Epidermal melanocyte (primary cell): ENCODE measurements around the gene UBE2G2.

Experiments used
- DNase-seq: peaks from one replicate; pipeline ENCODE4 v3.0.0; 2011; ENCODE audit warnings: low spot score; ENCODE audit not compliant: insufficient read length

The UBE2G2 gene

DNA sequence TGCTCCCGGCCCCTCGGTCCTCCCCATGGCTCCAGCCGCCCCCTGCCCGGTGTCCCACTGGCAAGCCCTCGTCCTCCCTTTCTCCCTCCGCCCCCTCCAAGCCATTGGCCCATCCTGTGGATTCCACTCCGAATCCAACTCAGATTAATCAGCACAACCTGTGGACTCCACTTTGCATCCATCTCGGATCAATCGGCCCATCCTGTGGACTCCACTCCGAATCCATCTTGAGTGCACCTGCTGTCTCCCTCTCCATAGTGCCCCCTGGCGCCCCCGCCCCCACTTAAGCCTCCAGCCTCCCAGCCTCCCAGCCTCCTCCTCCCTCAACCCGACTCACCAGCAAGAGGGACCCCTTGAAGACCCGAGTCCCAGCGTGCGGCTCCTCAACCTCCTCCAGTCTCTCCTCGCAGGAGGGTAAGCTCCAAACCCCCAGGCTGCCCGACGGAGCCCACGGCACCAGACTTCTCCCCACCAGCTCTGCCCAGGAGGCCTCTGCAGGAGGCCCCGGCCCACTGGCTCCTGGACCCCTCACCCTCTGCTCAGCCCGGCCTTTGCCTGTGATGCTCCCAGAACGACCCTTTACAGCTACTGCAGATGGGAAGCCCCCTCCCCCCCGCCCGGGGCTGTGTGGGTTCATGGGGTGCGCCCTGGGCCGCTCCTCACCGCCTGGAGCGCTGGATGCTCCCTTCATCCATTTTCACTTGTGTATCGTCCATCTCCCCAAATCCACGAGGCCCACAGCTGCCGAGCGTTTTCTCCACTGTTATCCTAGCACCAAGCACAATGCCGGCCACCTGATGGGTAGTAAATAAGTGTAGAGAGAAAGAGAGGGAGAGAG lies 49.6 kb downstream of the UBE2G2 start:
- DNase-seq: no peak

DNA sequence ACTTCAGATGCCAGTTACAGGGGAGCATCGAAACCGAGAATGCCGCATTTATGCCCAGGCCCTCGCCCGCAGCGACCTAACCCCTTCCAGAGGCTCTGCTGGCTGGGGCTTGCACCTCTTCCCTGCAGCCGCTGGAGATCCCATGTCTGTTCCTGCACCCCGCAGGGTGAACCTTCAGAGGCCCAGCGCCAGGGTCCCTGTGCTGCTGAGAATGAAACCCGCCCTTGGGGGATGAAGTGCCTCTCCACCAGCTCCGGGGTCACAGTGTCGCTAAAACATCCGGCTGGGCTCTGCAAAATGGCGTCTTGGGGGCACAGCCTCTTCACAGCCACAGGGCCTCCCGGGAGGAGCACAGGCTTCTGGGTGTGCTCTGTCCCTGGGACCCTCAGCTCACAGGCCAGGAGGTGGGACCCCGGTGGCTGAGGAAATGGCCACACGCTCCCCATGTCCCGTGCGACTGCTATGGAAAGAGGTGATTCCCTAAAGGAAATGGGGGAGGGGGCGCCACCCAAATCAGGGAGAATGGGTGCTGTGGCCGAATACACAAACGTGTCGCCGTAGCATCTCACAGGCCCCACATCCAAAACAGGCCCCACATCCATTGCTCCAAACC lies 50.3 kb downstream of the UBE2G2 start:
- no peak for DNase-seq

DNA sequence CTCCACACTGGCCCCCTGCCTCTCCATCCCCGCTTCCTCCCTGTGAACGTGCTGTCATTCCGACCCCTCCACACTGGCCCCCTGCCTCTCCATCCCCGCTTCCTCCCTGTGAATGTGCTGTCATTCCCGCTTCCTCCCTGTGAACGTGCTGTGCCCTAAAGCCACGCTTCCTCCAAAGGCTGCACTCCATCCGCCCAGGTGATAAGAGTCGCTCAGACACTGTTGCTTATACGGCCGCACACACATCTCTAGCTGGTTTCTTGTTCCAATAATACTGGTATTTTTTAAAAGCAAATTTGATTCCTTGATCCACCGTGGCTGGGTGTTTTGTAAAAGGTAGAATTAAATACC lies 51.0 kb downstream of the UBE2G2 start:
- no peak for DNase-seq

DNA sequence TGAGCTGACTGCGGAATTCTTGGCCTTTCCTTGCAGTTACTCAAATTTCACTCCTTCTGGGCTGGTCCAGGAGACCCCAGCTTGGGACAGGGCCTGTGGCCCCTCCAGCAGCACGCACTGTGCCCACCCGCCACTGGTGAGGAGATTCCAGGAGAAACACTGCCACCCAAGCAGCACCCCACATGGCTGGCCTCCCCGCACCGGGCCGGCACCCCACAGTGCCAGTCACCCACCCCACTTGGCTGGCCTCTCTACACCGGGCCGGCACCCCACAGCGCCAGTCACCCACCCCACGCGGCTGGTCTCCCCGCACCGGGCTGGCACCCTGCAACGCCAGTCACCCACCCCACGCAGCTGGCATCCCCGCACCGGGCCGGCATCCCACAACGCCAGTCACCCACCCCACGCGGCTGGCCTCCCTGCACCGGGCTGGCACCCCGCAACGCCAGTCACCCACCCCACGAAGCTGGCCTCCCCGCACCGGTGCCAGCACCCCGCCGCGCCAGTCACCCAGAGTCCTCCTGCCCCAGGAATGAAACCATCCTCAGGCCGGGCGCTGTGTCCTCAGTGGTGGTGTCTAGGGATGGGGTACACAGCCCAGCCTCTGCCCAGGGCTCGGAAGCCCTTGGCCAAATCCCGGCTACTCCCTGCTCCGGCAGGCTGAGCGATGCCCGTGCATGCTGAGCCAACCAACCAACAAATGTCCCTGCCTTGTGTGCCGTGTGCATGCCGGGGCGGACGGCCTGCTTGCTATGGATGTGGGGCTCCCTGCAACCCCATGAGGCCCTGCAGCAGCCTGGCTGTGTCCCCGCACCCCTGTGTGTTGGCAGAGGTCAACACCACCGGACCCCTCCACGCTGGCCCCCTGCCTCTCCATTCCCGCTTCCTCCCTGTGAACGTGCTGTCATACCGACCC lies 51.6 kb downstream of the UBE2G2 start:
- no peak for DNase-seq

DNA sequence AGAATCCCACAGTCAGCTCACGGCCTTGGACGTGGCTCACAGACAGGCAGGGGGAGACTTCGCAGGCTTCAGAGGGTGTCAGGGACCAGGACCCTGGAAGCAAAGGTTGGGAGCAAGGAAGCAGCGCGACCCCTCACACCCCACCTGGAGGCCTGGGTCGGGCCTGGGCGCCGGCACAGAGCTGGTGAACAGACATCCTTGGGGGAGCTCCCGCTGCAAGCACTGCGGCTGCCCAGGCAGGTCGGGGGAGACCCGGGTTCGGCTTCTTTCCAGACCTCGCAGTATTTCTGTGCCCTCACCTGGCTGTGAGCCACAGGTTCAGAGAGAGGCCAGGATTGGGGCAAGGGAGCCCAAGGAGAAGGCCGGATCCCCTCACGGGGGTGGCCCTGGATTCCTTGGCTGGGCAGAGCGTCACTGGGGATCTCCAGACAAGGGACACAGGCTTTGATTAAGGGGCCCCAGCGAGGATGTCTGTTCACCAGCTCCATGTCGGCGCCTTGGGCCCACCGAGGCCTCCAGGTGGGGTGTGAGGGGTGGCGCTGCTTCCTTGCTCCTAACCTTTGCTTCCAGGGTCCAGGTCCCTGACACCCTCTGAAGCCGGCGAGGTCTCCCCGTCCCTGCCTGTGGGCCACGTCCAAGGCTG lies 52.4 kb downstream of the UBE2G2 start:
- DNase-seq: no peak

DNA sequence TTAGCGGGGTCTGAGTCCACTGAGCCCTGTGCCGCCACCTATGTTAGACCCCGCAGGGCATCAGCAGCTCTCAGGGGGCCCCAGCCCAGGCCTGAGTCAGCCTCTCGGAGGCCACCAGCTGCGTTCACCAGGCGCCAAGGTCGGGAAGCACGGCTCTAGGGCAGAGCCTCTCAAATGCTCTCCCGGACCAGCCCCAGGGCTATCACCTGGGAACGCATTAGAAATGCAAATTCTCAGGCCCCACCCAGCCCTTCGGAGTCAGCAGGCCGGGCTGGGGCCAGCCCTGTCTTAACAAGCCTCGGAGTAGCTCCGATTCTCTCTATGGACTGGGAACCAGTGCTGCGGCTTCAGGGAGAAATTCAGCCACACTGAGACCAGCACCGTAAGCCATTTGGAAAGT lies 53.0 kb downstream of the UBE2G2 start:
- DNase-seq: no peak

DNA sequence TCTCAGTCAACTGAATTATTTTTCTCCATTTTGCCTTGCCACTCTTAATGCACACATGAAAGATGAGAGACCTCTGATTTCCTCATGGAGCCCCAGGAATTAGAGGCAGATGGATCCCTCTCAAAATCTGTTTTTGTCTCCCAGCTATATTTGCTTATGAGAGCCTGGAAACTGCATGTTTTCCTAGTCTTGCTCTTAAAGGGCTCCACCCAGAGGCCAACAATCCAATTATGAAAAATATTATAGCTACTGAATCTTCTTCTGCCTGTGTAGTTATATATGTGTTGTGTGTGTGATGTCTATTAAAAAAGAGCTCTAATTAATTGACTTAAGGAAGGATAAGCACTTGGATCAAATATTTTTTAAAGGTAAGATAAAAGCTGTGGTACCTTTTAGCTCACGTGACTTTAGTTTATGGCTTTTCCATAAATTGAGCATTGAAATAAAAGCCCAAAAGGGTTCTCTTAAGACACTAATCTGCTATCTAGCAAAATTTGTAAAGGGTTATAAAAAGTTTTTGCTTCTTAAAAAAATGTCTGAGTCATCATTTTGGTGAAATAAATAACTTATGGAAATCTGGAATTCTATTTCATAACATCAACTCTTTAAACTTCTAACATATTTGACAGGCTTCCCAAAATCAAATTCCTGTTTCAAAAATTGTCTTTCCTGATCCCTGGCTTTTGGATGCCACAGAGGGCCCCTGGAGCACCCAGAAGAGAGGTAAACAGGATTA lies 59.0 kb downstream of the UBE2G2 start:
- DNase-seq: no peak

DNA sequence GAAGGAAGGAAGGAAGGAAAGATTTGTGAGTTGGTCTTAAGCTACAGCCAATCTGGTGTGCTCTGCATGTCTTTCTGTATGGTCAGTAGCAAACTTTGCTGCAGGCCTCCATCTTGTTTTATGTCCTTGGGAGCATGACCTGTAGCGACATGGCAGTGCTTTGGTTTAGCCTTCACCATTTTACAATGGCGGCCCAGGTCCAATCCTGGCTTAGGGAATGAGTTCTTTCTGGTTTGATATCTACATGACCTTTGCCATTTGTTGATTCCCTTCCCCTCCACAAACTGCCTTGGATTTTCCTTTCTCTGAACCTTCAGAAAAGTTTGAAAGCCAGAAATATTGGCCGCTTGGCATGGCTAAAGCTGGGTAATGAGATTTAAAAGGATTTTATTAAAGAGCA lies 59.7 kb downstream of the UBE2G2 start:
- no peak for DNase-seq

DNA sequence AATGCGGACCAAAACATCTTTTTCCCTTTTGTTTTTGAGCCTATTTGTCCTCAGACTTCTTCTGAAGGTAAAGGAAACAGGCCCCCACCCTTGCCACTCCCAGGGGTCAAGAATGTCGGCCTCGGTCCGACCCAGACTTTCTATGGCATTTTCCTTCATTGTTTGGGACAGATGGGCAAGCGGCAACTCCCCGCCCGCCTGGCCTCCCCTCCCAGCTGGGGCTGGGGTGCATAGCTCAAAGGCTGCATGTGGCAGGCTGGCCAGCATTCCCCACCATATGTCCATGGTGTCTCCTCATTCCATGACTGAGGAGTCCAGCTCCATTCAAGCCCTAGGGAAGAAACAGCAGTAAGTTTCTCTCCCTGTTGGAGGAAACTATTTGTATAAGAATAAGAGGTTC lies 60.9 kb downstream of the UBE2G2 start:
- DNase-seq: no peak

DNA sequence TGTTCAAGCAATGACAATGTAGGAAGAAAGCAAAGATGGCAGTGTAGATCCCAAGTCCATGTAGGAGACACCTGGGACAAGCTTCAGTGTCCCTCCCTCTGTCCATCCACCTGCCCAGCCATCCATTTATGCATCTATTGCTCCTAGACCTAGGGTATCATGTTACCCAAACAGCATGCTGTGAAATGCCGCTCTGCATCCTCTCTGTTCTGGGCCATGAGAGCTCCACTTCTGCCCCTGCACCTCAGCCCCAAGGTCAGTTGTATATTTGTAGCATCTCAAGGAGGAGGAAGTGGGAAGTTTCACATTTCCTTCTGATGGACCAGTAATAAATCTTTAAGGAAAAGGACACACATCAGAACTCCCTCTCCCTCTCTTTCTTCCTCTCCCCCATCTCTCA lies 62.3 kb downstream of the UBE2G2 start:
- DNase-seq: no peak

DNA sequence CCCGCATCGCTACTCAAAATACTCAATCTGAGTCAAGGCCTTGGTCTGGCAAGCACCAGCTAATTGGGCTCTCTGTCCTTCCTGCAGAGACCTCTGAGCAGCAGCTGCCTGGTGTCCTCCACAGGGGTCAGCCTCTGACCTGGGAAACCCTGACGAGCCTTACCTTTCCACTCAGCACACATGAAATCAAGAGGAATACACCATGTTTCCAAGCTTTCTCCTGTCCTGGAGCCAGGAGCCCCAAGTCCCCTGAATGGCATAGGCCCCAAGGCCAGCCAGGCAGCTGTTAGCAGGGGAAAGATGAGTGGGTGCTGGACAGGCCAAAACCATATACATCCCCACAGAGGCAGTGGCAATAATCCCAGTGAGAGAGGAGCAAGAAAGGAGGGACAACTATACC lies 63.0 kb downstream of the UBE2G2 start:
- no peak for DNase-seq

DNA sequence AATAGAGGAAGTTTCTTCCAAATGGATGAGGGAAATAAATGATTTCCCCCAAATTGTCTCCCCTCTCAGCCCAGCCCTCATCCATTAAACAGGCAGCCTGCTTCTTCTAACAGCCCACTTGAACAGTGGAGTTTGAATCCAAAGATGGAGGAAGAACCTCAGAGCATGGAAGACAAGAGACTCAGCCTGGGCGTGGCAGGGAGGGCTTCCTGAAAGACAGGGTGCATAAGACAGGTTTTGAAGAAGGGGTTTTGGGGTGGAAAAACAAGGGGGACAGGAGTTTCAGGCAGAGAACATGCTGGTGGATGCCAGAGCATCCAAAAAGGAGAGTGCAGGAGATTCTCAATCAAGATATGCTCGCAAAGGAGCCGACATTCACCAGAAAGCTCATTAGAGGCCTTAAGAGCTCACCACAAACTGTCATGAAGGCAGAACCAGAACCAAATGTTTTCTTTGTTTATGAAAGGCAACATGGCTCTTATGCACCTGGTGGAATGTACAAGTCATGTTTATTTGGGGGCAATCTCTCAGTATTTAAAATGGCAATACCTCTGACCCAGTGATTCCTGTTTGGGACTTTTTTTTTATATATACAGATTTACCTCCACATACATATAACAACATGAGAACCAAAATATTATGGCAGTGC lies 63.8 kb downstream of the UBE2G2 start:
- no peak for DNase-seq

DNA sequence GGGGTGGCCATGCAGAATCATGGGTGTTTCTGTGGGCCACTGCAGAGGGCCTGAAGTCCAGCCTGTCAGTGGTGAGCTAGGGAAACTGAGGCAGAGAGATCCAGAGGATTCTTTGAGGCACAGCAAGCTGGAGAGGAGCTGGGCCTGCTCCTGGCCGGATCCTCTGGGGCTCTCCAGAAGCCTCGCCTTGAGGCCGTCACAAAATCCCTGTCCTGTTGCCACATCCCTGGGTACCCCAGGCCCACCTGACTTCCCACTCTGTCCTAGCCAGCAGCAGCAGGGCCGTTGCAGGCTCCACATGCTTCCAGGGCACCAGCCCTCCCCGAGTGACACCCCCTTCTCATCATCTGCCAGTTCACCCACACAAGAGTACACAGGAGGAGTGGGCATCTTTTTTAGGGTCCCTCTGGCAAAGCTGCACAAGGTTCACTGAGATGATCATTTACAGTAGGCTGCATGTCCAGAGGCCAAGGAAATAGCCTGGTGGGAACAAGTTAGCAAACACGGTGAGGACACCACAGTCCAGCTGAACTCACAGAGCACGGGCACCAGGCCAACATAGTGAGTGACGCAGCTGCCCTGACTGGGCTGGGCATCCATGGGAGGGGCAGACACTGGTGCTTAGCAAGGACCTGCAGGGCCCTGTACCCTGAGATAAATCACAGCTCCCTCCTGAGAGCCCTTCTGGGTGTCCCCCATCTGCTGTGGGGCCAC lies 65.2 kb downstream of the UBE2G2 start:
- DNase-seq: no peak

DNA sequence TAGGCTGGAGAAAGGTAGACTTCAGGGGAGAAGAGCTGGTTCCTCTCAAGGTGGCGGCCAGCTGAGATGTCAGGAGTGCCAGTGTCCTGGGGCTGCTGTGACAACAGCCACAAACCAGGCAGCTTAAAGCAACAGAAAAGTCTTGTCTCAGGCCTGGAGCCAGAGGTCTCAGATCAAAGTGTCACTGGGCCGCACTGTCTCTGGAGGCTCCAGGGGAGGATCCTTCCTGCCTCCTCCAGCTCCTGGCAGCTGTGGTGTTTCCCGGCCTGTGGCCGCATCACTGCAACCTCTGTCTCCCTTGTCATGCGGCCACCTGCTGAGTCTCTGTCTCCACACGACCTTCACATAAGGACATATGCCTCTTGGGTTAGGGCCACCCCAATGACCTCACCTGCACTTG lies 65.8 kb downstream of the UBE2G2 start:
- DNase-seq: no peak

DNA sequence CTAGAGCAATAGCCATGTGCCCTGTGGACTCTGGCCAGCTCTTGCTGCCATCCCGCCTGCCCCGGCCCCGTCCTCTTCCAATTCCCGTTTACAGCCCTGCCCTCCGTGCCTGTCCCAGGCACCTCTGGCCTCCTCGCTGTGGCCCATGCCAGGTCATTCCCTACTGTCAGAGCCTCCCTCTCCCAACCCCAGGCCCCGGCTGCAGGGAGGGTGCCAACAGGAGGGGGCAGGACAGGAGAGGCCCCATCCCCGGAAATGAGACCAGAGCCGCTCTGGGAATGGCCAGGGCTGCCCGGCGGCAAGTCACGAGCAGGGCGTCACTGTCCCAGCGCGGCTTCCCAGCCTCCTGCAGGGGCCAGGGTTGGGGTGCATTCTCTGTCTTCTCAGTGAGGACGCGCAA lies 66.8 kb downstream of the UBE2G2 start:
- DNase-seq: no peak

DNA sequence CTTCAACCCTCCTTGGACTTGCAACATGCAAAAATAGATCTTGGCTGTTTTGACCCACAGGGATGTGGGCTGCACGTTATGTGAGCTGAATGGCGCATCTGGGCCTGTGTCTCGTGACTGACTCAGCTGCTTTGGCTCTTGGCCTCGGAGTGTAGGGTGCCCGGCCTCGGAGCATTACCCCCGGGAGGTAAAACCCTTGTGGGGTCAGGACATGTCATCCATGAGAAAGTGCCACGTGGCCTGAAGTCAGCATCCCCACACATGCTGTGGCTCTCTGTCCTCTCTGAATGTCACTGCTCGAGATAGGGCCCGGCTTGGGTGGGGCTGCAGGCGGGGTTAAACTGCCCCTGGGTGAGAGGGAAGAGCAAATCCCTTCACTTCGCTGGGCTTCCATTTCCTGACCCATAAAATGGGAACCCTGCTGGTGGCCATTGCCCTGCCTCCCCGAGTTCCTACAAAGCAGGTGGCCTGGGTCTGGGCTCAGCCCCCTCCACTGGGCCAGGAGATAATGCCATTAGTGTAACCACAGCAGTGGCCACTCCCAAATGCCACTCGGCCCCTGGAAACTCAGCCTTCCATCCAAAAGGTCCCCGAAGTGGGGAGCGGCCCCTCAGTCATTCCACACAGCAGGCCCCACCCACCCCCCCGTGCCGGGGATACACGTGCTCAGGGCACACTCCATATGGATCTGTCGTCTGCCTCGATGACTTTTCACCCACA lies 67.4 kb downstream of the UBE2G2 start:
- DNase-seq: no peak

DNA sequence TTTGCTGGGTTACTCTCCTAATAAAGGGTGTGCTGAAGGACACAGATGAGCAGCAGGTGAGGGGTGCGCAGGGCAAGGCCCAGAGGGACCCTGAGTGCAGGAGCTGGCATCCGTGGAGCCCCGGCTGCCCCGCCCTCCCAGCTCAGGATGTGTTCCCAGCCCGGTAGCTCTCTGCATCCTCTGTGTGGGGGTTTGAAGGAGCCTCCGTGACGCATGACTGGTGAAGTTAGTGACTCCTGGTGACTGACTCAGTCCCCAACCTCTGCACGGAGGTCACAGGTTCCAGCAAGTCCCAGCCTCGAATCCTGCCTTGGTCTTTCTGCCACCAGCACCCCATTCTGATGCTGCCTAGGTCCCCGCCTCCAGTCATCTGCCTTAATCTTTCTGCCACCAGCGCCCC lies 68.7 kb downstream of the UBE2G2 start:
- no peak for DNase-seq

DNA sequence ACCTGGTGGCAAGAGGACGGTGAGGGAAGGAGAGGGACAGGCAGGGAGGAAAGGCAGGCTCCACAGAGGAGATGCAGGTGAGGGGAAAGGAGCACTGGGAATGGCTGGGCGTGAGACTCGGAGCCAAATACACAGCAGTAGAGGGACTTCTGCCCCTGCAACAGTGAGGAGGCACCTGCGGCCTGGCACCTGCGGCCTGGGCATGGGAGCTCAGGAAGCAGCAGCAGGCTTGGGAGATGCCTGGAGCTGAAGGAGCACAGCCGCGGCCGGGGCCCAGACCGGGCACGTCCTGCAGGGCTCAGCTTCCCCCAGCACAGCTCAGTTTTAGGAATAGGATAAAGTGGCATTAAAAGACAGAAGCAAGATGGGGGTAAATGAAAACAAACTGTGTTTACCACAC lies 69.4 kb downstream of the UBE2G2 start:
- no peak for DNase-seq

DNA sequence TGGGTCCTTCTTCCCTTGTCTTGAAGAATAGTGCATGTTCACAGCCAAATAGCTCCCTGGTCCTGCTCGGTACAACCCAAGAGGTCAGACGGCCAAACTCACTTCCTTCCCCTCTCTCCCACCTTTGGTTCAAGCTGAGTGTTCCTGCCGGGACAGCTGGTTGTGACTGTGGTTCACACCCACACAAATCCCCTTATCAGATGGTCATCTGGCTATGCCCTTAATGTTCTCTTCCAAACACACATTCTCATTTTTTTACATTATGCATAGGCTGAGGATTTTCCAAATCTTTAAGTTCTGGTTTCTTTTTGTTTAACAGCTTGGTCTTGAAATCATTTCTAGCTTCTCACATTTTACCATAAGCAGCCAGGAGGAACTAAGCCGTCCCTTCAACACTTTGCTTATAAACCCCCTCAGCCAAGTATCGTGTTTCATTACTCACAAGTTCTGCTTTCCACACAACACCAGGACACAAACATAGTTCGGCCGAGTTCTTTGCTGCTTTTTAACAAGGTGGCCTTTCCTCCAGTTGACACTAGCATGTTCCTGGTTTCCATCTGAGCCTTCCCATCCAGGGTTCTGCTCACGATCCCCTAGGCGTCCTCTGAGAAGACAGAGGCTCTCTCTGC lies 70.6 kb downstream of the UBE2G2 start:
- DNase-seq: no peak
